ENCODE measurements around the gene CTRL. TPM values are rescaled to one million over a fixed set of nuclear protein-coding genes. Genes with fewer than 3 reads are reported as not detected.

Gene CTRL
- total RNA-seq, 1 experiment from 2014 or later: 1.3 TPM

GRCh38 chr16:67885545-67885944, 46.1 kb downstream of the CTRL start:
- TF ChIP-seq EZH2 (IDR thresholded peaks at IDR 0.05; ENCODE audit: low read depth) (no peak), CTCF (conservative IDR thresholded peaks at IDR 0.05) (no peak)
- Histone ChIP-seq H3K79me2 (ENCODE audit: low read depth) (no peaks in the 10 kb centered on the region), H3K9me3 (ENCODE audit: insufficient read depth, low read depth) (no peaks in the 10 kb centered on the region), H4K20me1 (ENCODE audit: insufficient read depth) (no peaks in the 10 kb centered on the region), H3K27ac (no peak overlapping the region), H3K27me3 (ENCODE audit: insufficient read depth, low read depth) (no peaks in the 10 kb centered on the region), H3K36me3 (ENCODE audit: low read depth) (peaks cover 4% of the 10 kb centered on the region; the same call in 1 of the 2 replicates), H3K4me1 (replicated peaks; ENCODE audit: insufficient read depth) (no peaks in the 10 kb centered on the region), H3K4me2 (no peak overlapping the region), H3K4me3 (no peak overlapping the region), H3K9me2 (ENCODE audit: insufficient read depth) (no peaks in the 10 kb centered on the region), H3F3A (ENCODE audit: insufficient read depth, low read depth) (peaks cover under 1% of the 10 kb centered on the region; the same call in 1 of the 2 replicates), H2AFZ (no peak overlapping the region)
- intact Hi-C loops (cut with micrococcal nuclease; ENCODE audit: unreplicated experiment): no loop called here
- ChIA-PET CTCF (no interaction called here), POLR2A (ENCODE audit: unreplicated experiment) (no interaction called here)
- BruUV-seq (replicated peaks): no TSS peak
- no peak for DNase-seq

GRCh38 chr16:67884684-67885083, 47.0 kb downstream of the CTRL start, which contains the start of gene NRN1L:
TSS of gene NRN1L (plus strand) at chr16:67884885. CDS start at chr16:67884904, 19 bp downstream.
- Histone ChIP-seq H3K4me1 (replicated peaks; ENCODE audit: insufficient read depth) (no peaks in the 10 kb centered on the region), H3K9me2 (ENCODE audit: insufficient read depth) (no peaks in the 10 kb centered on the region), H3K27me3 (ENCODE audit: insufficient read depth, low read depth) (no peaks in the 10 kb centered on the region), H3K9me3 (ENCODE audit: insufficient read depth, low read depth) (no peaks in the 10 kb centered on the region), H3K36me3 (ENCODE audit: low read depth) (peaks cover 4% of the 10 kb centered on the region; the same call in 1 of the 2 replicates), H2AFZ (no peak within 1 kb of the TSS), H3K4me3 (no peak within 1 kb of the TSS), H4K20me1 (ENCODE audit: insufficient read depth) (no peaks in the 10 kb centered on the region), H3K27ac (no peak within 1 kb of the TSS), H3K79me2 (ENCODE audit: low read depth) (no peaks in the 10 kb centered on the region), H3F3A (ENCODE audit: insufficient read depth, low read depth) (no peaks in the 10 kb centered on the region; the same call in 1 of the 2 replicates), H3K4me2 (no peak within 1 kb of the TSS)
- peak in 1 of 2 experiments; percentile 91 for DNase-seq
- no TSS peak for BruUV-seq (replicated peaks)
- ChIA-PET CTCF (interaction anchor here (0.5 to 2.1 kb wide), 4 partner anchors 52 to 370 kb away, joined by 3 to 13 read pairs (median 4); no protein-coding TSS in a partner anchor), POLR2A (ENCODE audit: unreplicated experiment) (interaction anchor here (0.6 kb wide), 2 partner anchors 69 to 322 kb away, joined by 7 to 8 read pairs; no protein-coding TSS in a partner anchor)
- intact Hi-C loops (cut with micrococcal nuclease; ENCODE audit: unreplicated experiment): no loop called here
- no peak for TF ChIP-seq EZH2 (IDR thresholded peaks at IDR 0.05; ENCODE audit: low read depth)
- no peak for TF ChIP-seq CTCF (conservative IDR thresholded peaks at IDR 0.05)

- TF ChIP-seq EZH2 (IDR thresholded peaks at IDR 0.05; ENCODE audit: low read depth): no peak
- TF ChIP-seq CTCF (conservative IDR thresholded peaks at IDR 0.05): peak; percentile 92
- Histone ChIP-seq H3K4me1 (replicated peaks; ENCODE audit: insufficient read depth) (no peaks in the 10 kb centered on the region), H3K36me3 (ENCODE audit: low read depth) (peaks cover 4% of the 10 kb centered on the region; the same call in 1 of the 2 replicates), H3K4me2 (no peak overlapping the region), H2AFZ (no peak overlapping the region), H4K20me1 (ENCODE audit: insufficient read depth) (no peaks in the 10 kb centered on the region), H3K79me2 (ENCODE audit: low read depth) (no peaks in the 10 kb centered on the region), H3K27ac (no peak overlapping the region), H3K4me3 (no peak overlapping the region), H3K9me3 (ENCODE audit: insufficient read depth, low read depth) (no peaks in the 10 kb centered on the region), H3K9me2 (ENCODE audit: insufficient read depth) (no peaks in the 10 kb centered on the region), H3F3A (ENCODE audit: insufficient read depth, low read depth) (no peaks in the 10 kb centered on the region; the same call in 1 of the 2 replicates), H3K27me3 (ENCODE audit: insufficient read depth, low read depth) (no peaks in the 10 kb centered on the region)
- peak in 1 of 2 experiments; percentile 67 for DNase-seq
- POLR2A ChIA-PET (ENCODE audit: unreplicated experiment): no interaction called here
- CTCF ChIA-PET: interaction anchor here (0.6 to 2.1 kb wide), 4 partner anchors 9 to 180 kb away, joined by 4 to 13 read pairs (median 4); partner anchors contain the start of gene PSKH1
- intact Hi-C loops (cut with micrococcal nuclease; ENCODE audit: unreplicated experiment): loop anchor here (2.0 kb wide), 1 partner anchor 157 kb away; no protein-coding TSS in a partner anchor
- no TSS peak for BruUV-seq (replicated peaks)
These were observed 47.8 kb downstream of the CTRL start for GRCh38 chr16:67883872-67884261.
